GM18870 (cell line): Measurements from ENCODE around the gene SLC25A11.

Source experiments
- ATAC-seq: cut with Tn5 transposase; IDR thresholded peaks from one replicate; pipeline ENCODE4 v1.9.1; 2021; ENCODE audit warnings: moderate library complexity; ENCODE audit not compliant: unreplicated experiment

SLC25A11 gene

DNA sequence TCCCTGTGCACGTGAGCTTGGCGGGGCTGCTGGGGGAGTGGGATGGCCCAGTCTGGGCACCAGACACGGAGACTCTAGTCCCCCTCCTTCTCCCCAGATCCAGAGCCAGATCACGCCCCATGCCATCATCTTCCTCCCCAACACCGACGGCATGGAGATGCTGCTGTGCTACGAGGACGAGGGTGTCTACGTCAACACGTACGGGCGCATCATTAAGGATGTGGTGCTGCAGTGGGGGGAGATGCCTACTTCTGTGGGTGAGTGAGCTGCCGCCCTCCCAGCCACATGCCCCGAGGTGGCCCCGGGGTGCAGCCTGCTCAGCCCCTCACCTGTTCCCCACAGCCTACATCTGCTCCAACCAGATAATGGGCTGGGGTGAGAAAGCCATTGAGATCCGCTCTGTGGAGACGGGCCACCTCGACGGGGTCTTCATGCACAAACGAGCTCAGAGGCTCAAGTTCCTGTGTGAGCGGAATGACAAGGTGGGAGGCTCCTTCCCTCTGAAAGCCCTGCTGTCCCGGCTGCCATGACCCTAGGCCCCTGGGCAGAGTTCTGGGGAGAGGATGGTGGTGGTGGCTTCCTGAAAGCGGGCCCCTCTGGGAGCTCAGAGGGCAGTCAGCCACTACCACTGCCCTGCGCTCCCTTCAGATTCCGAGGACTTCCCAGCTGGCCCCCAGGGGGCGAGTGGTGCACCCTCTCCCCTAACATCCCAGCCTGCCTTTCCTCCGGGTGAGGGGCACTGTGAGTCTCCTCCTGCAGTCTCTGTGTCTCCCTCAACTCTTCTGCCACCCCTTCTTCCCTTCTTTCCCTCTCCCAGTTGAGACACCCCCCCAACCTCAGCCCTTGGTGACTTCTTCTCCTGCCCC lies 43.3 kb downstream of the SLC25A11 start:
- ATAC-seq = no peak

DNA sequence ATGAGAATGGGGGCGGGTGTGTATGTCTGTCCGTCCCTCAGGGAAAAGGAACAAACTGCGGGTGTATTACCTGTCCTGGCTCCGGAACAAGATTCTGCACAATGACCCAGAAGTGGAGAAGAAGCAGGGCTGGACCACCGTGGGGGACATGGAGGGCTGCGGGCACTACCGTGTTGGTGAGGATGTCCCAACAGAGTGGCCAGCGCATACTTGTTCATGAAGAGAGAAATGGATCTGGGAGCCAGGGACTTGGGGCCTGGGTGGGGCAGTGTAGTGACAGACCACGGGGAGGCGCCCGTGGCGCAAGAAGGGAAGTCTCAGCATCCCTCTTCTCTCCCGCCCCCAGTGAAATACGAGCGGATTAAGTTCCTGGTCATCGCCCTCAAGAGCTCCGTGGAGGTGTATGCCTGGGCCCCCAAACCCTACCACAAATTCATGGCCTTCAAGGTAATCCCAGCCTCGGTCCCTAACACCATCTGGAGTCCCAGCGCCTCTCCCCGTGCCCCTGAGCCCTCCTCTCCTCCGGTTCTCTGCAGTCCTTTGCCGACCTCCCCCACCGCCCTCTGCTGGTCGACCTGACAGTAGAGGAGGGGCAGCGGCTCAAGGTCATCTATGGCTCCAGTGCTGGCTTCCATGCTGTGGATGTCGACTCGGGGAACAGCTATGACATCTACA lies 44.1 kb downstream of the SLC25A11 start:
- no peak for ATAC-seq

DNA sequence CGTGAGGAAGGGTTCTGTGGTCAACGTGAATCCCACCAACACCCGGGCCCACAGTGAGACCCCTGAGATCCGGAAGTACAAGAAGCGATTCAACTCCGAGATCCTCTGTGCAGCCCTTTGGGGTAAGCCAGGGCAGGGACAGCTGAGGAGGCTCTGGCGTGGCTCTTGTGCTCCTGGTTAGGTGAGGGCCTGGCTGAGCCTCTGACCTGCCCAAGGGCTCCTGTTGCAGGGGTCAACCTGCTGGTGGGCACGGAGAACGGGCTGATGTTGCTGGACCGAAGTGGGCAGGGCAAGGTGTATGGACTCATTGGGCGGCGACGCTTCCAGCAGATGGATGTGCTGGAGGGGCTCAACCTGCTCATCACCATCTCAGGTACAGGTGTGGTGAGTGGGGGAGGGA lies 44.7 kb downstream of the SLC25A11 start:
- ATAC-seq = no peak

DNA sequence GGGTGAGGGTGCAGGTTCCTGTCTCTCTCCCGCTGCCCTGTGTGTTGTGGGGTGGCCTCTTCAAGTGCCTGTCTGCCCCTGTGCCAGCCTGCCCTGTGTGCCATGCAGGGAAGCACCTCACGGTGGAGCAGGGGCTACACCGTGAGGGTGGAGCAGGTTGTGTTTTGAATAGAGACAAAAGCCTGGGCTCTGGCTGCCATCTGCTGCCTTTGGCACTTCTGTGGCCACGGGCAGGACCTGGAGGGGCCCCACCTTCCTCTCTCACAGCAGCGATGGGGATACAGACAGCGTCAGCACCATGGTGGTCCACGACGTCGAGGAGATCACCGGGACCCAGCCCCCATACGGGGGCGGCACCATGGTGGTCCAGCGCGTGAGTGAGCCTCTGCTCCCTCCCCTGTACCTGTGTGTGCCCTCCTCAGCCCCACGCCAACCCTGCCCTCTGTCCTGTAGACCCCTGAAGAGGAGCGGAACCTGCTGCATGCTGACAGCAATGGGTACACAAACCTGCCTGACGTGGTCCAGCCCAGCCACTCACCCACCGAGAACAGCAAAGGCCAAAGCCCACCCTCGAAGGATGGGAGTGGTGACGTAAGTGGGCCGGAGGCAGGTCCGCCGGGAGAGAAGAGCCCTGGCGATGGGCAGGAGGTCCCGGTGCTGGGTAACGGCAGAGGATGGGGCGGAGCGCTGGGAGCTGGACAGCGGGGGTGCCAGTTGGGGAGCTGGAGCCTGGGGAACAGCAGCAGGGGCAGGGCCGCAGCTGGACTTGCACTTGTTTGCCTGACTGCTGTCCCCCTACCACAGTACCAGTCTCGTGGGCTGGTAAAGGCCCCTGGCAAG lies 45.9 kb downstream of the SLC25A11 start:
- ATAC-seq = no peak

DNA sequence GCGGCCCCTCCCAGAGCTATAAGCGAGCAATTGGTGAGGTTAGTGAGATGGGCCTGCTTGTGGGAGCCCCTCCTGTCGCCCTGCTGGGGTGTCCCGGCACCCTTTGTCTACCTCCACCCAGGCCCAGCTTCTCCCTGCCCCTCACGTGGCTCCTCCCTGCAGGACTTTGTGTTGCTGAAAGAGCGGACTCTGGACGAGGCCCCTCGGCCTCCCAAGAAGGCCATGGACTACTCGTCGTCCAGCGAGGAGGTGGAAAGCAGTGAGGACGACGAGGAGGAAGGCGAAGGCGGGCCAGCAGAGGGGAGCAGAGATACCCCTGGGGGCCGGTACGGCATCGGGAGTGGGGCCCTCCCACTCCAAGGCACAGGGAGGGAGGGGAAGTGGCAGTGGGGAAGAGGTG lies 46.6 kb downstream of the SLC25A11 start:
- no peak for ATAC-seq

DNA sequence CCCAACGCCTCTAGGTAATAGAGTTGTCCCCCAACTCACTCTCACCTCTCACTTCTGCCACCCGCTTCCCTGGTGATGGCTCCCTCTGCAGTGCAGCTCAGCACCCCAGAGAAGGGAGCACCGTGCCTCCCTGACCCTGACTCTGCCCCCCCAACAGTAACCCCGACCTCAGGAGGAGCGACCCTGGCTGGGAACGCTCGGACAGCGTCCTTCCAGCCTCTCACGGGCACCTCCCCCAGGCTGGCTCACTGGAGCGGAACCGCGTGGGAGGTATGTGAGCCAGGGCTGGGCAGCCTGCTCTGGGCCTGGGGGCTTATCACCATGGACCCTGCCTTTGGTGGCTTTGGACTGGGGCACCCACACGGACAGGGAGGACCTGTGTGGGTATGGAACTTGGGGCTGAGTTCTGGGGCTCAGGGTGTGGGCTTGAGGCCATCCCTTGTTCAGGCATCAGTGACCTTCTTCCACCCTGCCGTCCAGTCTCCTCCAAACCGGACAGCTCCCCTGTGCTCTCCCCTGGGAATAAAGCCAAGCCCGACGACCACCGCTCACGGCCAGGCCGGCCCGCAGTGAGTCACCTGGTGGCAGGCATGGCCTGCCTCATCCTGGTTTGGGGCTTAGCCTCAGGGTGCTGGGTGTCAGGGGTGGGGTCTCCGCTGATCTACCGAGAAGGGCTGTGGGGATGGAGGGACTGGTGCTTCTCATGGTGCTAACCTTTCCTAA lies 47.2 kb downstream of the SLC25A11 start:
- ATAC-seq = no peak

DNA sequence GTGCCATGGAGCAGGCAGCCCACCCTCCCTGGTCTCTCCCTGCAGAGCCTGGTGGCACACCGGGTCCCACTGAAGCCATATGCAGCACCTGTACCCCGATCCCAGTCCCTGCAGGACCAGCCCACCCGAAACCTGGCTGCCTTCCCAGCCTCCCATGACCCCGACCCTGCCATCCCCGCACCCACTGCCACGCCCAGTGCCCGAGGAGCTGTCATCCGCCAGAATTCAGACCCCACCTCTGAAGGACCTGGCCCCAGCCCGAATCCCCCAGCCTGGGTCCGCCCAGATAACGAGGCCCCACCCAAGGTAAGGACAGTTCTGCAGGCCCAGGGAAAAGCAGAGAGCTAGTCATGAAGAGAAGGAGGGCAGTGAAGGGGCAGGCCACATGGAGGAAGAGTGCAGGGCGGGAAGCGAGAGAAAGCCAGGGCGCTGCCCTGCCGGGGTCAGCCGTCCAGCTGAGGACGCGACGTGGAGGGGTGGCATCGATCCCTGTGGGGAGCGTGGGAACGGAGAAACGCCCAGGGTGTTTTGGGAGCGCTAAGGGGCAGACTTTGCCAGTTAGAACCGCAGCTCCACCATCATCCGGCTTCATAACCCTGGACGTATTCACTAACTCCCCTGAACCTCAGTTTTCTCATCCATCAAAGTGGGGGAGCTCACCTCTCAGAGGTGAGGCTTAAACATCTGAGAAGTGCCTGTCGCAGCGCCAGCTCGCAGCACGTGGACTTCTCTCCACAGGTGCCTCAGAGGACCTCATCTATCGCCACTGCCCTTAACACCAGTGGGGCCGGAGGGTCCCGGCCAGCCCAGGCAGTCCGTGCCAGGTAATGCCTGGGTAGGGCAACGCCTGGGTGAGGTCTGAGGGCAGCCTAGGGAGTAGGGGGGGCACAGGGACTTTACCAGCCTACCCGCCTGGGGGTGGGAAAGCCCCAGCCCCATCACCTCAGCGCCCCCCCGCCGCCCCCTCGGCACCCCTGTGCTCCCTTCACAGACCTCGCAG lies 48.1 kb downstream of the SLC25A11 start:
- no peak for ATAC-seq

DNA sequence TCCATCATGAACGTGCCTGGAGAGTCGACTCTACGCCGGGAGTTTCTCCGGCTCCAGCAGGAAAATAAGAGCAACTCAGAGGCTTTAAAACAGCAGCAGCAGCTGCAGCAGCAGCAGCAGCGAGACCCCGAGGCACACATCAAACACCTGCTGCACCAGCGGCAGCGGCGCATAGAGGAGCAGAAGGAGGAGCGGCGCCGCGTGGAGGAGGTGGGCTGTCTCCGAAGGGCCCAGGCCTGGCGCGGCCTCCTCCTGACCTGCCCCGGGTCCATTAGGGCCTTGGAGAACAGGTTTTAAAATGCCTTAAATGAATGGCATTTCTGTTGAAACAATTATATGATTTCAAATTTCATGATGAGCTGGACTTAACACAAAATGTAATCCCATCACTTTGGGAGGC lies 52.3 kb downstream of the SLC25A11 start:
- ATAC-seq = no peak
